Neuronal stem cell (in vitro differentiated cells): Measurements from ENCODE around the gene CHMP4A.
A peak's percentile ranks its signal among the peaks of the same experiment; 100 is the strongest.
"Not testable (repeated sequence)": the region's sequence is repeated elsewhere in the genome, so short reads cannot be mapped to it uniquely, and the experiment has no call there.

Experiments used
- DNase-seq: peaks from one replicate; pipeline ENCODE4 v3.0.0-alpha.2; 2013; ENCODE audit warnings: low spot score
- H2AFZ ChIP-seq: one replicate; pipeline ENCODE4 v1.6.1; 2013; ENCODE audit warnings: mild to moderate bottlenecking, low read length, inconsistent platforms
- H2AK5ac ChIP-seq: 2 replicates; pipeline ENCODE4 v1.6.1; 2013; ENCODE audit warnings: low read depth, mild to moderate bottlenecking, inconsistent platforms, low read length, moderate library complexity, mixed read lengths
- H2BK120ac ChIP-seq: 2 replicates; pipeline ENCODE4 v1.6.1; 2013; ENCODE audit warnings: low read depth, mild to moderate bottlenecking, inconsistent platforms, low read length, moderate library complexity, mixed read lengths
- H2BK12ac ChIP-seq: one replicate; pipeline ENCODE4 v1.6.1; 2013; ENCODE audit warnings: low read length, inconsistent platforms
- H2BK15ac ChIP-seq: 2 replicates; pipeline ENCODE4 v1.6.1; 2013; ENCODE audit warnings: mild to moderate bottlenecking, low read length, inconsistent platforms, mixed read lengths
- H2BK5ac ChIP-seq: one replicate; pipeline ENCODE4 v1.6.1; 2013; ENCODE audit warnings: inconsistent platforms, mild to moderate bottlenecking, low read length, moderate library complexity
- H3K14ac ChIP-seq: one replicate; pipeline ENCODE4 v1.6.1; 2013; ENCODE audit warnings: low read length, inconsistent platforms
- H3K18ac ChIP-seq: 2 replicates; pipeline ENCODE4 v1.6.1; 2013; ENCODE audit warnings: low read length, inconsistent platforms
- H3K23ac ChIP-seq: 2 replicates; pipeline ENCODE4 v1.6.1; 2013; ENCODE audit warnings: low read depth, mild to moderate bottlenecking, mixed read lengths, low read length, inconsistent platforms; ENCODE audit not compliant: poor library complexity
- H3K27ac ChIP-seq: replicated peaks from 3 replicates; pipeline ENCODE4 v1.5.1; 2013; ENCODE audit warnings: low read length, inconsistent platforms
- H3K27me3 ChIP-seq, 3 experiments: 2 replicates each; pipeline ENCODE4 v1.6.1; 2013; ENCODE audit warnings: low read length in 3 of 3, mild to moderate bottlenecking in 2 of 3, inconsistent platforms in 1 of 3, low read depth in 1 of 3, mixed read lengths in 1 of 3, moderate library complexity in 1 of 3; ENCODE audit not compliant: control insufficient read depth in 3 of 3, insufficient read depth in 3 of 3
- H3K36me3 ChIP-seq, 2 donors: replicated peaks in 1 of 2; 2 replicates each; pipeline ENCODE4 v1.6.1; 2013; ENCODE audit warnings: low read length in 2 of 2; ENCODE audit not compliant: control insufficient read depth in 2 of 2, insufficient read depth in 2 of 2
- H3K4ac ChIP-seq: 2 replicates; pipeline ENCODE4 v1.6.1; 2013; ENCODE audit warnings: inconsistent platforms, mild to moderate bottlenecking, low read length, moderate library complexity
- H3K4me1 ChIP-seq, 2 donors: 1 replicate in 1 of 2; 2 replicates in 1 of 2; pipeline ENCODE4 v1.6.1; 2013; ENCODE audit warnings: low read length in 2 of 2, low read depth in 1 of 2; ENCODE audit not compliant: control insufficient read depth in 2 of 2, insufficient read depth in 1 of 2
- H3K4me2 ChIP-seq: one replicate; pipeline ENCODE4 v1.6.1; 2013; ENCODE audit warnings: mild to moderate bottlenecking, low read length, inconsistent platforms; ENCODE audit not compliant: insufficient read depth, poor library complexity, severe bottlenecking
- H3K4me3 ChIP-seq, 2 donors: 2 replicates each; pipeline ENCODE4 v1.5.1; 2013; ENCODE audit warnings: low read length in 2 of 2, mild to moderate bottlenecking in 2 of 2, inconsistent platforms in 1 of 2, moderate library complexity in 1 of 2
- H3K79me1 ChIP-seq: one replicate; pipeline ENCODE4 v1.6.1; 2013; ENCODE audit warnings: low read depth, mild to moderate bottlenecking, inconsistent platforms, low read length, moderate library complexity
- H3K9ac ChIP-seq: one replicate; pipeline ENCODE4 v1.6.1; 2013; ENCODE audit warnings: mild to moderate bottlenecking, low read depth, low read length, inconsistent platforms; ENCODE audit not compliant: poor library complexity
- H3K9me3 ChIP-seq, 2 donors: replicated peaks in 1 of 2; 2 replicates each; pipeline versions ENCODE3 to v1.6.1; 2013; ENCODE audit warnings: low read length in 2 of 2, mild to moderate bottlenecking in 2 of 2, inconsistent platforms in 1 of 2, low read depth in 1 of 2, mixed read lengths in 1 of 2, moderate library complexity in 1 of 2; ENCODE audit not compliant: control insufficient read depth in 2 of 2, insufficient read depth in 1 of 2
- H4K8ac ChIP-seq: one replicate; pipeline ENCODE4 v1.6.1; 2013; ENCODE audit warnings: low read depth, mild to moderate bottlenecking, inconsistent platforms, low read length, moderate library complexity
- H4K91ac ChIP-seq: one replicate; pipeline ENCODE4 v1.6.1; 2013; ENCODE audit warnings: low read length, low read depth, mild to moderate bottlenecking, inconsistent platforms; ENCODE audit not compliant: poor library complexity
- WGBS, 2 donors: extraction: QIAGEN DNeasy Blood & Tissue Kit; methylation state at CpG; one replicate each; pipeline ENCODE4 v1.1.7; 2013; ENCODE audit warnings: missing lambda C conversion rate in 2 of 2, mixed read lengths in 1 of 2; ENCODE audit not compliant: insufficient read length in 2 of 2, insufficient replicate concordance in 1 of 2; ENCODE audit errors: extremely low coverage in 2 of 2; 5-methylcytosine and 5-hydroxymethylcytosine counted together

CHMP4A gene

DNA sequence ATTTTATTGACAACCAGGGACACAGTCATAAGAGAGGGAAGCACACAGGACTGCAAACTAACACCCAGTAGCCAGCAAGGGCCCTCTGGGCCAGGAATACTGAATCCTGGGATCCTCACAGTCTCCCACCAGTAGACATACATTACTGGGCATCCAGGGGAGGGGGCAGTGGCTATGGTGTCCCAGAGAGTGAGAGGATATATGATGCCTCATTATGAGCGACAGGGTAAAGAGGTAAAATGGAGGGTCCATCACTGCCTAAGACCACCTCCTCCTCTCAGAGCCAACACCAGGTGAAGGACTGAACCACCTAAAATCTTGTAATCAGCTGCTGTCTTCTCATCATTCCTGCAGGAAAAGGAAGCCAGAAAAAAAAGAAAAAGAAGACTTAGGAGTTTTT, 3.6 kb upstream of the CHMP4A start:
- H3K4me1 ChIP-seq, result not testable (repeated sequence)
- WGBS, 2 donors, result no CpG with 5 or more reads among the region's 1 CpG

DNA sequence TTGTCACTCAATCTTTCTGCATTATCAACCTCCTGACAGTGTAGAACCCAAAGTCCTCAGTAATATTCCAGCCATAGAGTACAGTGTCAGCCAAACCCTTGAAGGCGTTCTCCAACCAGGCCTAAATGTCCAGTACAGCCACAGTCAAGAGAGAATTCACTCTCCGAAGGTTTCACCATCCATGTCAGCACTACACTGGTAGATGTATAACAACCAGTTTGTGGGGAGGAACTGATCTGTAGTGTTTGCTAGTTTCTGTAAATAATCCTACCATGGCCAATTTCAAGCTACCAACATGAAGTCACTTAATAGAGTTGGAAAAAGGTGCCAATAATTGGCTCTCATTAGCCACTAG, 3.0 kb upstream of the CHMP4A start:
- Histone ChIP-seq H2BK120ac (no peak overlapping the region), H3K9ac (no peak overlapping the region), H3K27me3 (no peaks in the 10 kb centered on the region), H2BK5ac (no peak overlapping the region), H3K23ac (no peak overlapping the region), H3K14ac (no peak overlapping the region), H2BK15ac (no peak overlapping the region), H2AFZ (peak overlapping the region; percentile 90), H2BK12ac (no peak overlapping the region), H3K27ac (no peak overlapping the region), H3K4ac (no peak overlapping the region), H3K79me1 (no peaks in the 10 kb centered on the region), H3K4me1 (peaks cover 4 to 5% of the 10 kb centered on the region in 2 donors), H3K9me3 (no peaks in the 10 kb centered on the region), H4K91ac (no peak overlapping the region), H3K18ac (no peak overlapping the region), H3K36me3 (peaks cover 7 to 32% of the 10 kb centered on the region in 2 donors), H4K8ac (no peak overlapping the region), H3K4me3 (peak overlapping the region in 1 of 2 donors; percentile 78), H3K4me2 (no peak overlapping the region), H2AK5ac (no peak overlapping the region)
- DNase-seq, result no peak
- no CpG with 5 or more reads among the region's 2 CpGs for WGBS, 2 donors

More for the DNA sequence above, 3.6 kb upstream of the CHMP4A start:
- H2AK5ac ChIP-seq, H3K23ac ChIP-seq, DNase-seq, H4K91ac ChIP-seq, H2BK15ac ChIP-seq, H2AFZ ChIP-seq, H3K27ac ChIP-seq, H3K4me2 ChIP-seq, H2BK5ac ChIP-seq, H3K79me1 ChIP-seq, H2BK12ac ChIP-seq, H3K4ac ChIP-seq, H4K8ac ChIP-seq, H3K27me3 ChIP-seq, H3K18ac ChIP-seq, H3K9ac ChIP-seq, H3K9me3 ChIP-seq, H2BK120ac ChIP-seq, H3K14ac ChIP-seq, H3K4me3 ChIP-seq: not testable (repeated sequence)
- H3K36me3 ChIP-seq, result peaks cover 5 to 27% of the 10 kb centered on the region in 2 donors

DNA sequence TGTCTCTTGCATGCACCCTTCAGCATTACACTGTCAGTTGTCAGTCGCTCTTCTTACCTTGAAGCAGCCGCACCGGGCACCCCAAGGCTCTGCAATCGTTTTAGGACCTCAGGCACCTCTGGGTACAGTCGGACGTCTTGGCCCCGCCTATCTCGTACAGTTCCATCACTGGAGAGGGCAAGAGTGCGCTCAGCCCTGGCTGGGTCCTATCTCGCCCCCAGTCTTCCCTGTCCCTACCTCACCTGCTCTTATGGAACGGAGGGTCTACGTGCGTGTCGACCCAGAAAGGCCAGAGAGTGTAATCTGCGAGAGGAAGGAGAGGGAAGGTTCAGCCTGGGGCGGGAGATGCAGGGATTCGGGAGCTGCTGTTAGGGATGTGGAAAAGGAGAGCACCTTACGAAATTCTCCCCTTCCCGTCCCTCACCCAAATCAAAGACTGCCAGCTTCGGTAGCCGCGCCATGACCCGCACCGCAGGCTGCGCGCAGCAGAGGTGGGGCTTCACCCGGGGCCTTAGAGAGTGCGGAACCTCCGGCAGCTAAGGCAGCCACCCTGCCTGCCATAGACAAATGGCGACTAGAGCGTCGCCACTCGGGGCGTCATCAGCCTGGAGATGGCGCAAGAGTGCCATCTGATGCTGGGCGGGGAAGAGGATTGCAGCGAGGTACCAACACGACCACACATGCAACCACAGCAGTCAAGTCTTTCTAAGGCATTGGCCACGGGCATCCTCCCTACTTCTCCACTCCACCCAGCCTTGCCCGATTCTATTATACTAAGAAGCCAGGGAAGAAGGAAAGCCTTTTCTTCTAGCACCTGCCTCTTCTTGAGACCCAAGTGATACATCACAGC, 2.4 kb upstream of the CHMP4A start, which contains the start of gene MDP1:
Gene MDP1 (minus strand): TSS at position 572 of the 850 bp plus-strand sequence. CDS start 111 bp downstream, at position 461.
- H2BK120ac ChIP-seq, result peak within 1 kb of the TSS; percentile 14
- no peak within 1 kb of the TSS for H2BK12ac ChIP-seq
- H3K36me3 ChIP-seq, result peaks cover 8 to 37% of the 10 kb centered on the region in 2 donors
- H3K14ac ChIP-seq, result peak within 1 kb of the TSS; percentile 77
- peaks cover 4 to 5% of the 10 kb centered on the region in 2 donors for H3K4me1 ChIP-seq
- peak within 1 kb of the TSS; percentile 49 for H3K18ac ChIP-seq
- peak within 1 kb of the TSS; percentile 79 for H3K4me2 ChIP-seq
- H3K27me3 ChIP-seq, result no peaks in the 10 kb centered on the region
- peak; percentile 77 for DNase-seq
- no peak within 1 kb of the TSS for H2BK5ac ChIP-seq
- H3K23ac ChIP-seq, result peak within 1 kb of the TSS; percentile 31
- peak within 1 kb of the TSS; percentile 52 for H3K27ac ChIP-seq
- H4K91ac ChIP-seq, result no peak within 1 kb of the TSS
- H2BK15ac ChIP-seq, result no peak within 1 kb of the TSS
- H3K9ac ChIP-seq, result peak within 1 kb of the TSS; percentile 95
- H3K4me3 ChIP-seq, result peak within 1 kb of the TSS; percentile 78 to 91
- H4K8ac ChIP-seq, result peak within 1 kb of the TSS; percentile 89
- H3K4ac ChIP-seq, result no peak within 1 kb of the TSS
- H2AFZ ChIP-seq, result peak within 1 kb of the TSS; percentile 90
- peak within 1 kb of the TSS; percentile 24 for H2AK5ac ChIP-seq
- H3K9me3 ChIP-seq, result no peaks in the 10 kb centered on the region
- no CpG with 5 or more reads among the region's 40 CpGs for WGBS, 2 donors
- H3K79me1 ChIP-seq, result no peaks in the 10 kb centered on the region

DNA sequence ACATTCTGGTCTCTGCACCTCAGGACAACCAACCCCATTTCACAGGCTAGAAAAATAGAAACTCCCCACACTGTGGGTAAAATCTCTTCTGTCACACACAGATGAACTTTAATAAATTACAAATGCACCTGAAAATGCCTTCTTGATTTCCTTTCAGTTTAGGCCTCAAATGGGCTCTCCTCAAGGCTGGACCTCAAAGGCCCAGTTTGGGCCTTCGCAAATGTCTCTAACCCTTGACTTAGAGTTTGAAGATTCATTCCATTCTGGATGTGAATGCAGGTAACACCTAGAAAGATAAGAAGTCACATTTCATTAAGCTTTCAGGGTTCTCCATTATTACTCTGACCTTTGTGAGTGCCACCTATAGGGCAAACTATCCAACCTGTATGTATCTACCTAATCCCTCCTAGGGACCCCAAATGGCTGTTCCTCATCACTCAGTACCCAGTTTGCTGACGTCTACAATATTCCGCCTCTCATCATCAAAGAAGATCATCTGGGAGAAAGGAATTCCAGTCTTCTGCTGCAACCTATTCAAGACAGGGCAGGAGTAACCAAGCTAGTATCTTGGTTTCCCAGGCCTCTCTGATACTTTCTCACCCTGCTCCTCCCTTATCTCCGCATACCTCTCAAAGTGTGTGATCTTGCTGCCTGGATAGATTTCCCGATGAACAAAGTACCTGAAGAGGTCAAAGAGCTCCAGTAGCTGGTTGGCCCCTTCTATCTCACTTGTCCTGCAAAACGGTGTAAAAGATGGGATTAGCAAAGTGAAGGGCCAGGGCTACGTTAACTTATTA, 776 bp upstream of the CHMP4A start:
- H3K23ac ChIP-seq, result no peak overlapping the region
- no peak overlapping the region for H2AK5ac ChIP-seq
- H3K4me2 ChIP-seq, result no peak overlapping the region
- H3K79me1 ChIP-seq, result no peaks in the 10 kb centered on the region
- no peaks in the 10 kb centered on the region for H3K27me3 ChIP-seq
- H3K9me3 ChIP-seq, result no peaks in the 10 kb centered on the region
- no peak overlapping the region for H2BK5ac ChIP-seq
- H3K4me1 ChIP-seq, result peaks cover 4 to 5% of the 10 kb centered on the region in 2 donors
- no peak overlapping the region for H2BK120ac ChIP-seq
- no peak overlapping the region for H4K8ac ChIP-seq
- no peak overlapping the region for H2BK15ac ChIP-seq
- peak overlapping the region; percentile 85 for H2AFZ ChIP-seq
- no peak overlapping the region for H3K18ac ChIP-seq
- no peak overlapping the region for H3K27ac ChIP-seq
- H3K4me3 ChIP-seq, result peak overlapping the region in 1 of 2 donors; percentile 62
- H3K4ac ChIP-seq, result no peak overlapping the region
- no peak overlapping the region for H4K91ac ChIP-seq
- peaks cover 23 to 53% of the 10 kb centered on the region in 2 donors for H3K36me3 ChIP-seq
- no CpG with 5 or more reads among the region's 7 CpGs for WGBS, 2 donors
- no peak overlapping the region for H3K14ac ChIP-seq
- H2BK12ac ChIP-seq, result no peak overlapping the region
- H3K9ac ChIP-seq, result no peak overlapping the region
- DNase-seq, result no peak
